T-helper 1 cell treated with Interleukin-12 subunit alpha and Interleukin-12 subunit beta and Interleukin-4 antibody, amounts not matched to agents 30 ng/mL and 1 ng/mL, for 36 hours (primary cell): ENCODE results near the gene APOBEC2. TPM values are rescaled to one million over a fixed set of nuclear protein-coding genes. Genes with fewer than 3 reads are reported as not detected.

Experiments used
- intact Hi-C: fragments of 100-400 bp; cut with micrococcal nuclease; formaldehyde crosslinking; loops from one replicate; pipeline ENCODE4 v1.15.1; 2024
- total RNA-seq: library from RNA; stranded (reverse); gene quantifications from 2 replicates; pipeline ENCODE4 v1.2.3, GENCODE V29; 2022

APOBEC2 gene
- total RNA-seq, 1 donor from 2014 or later: not detected

- intact Hi-C loops: no loop called here
Observed at GRCh38 chr6:41037107-41037900, 15.7 kb upstream of the APOBEC2 start.

GRCh38 chr6:41038205-41038604, 14.8 kb upstream of the APOBEC2 start:
- intact Hi-C loops: no loop called here

- intact Hi-C loops: loop anchor here (1.0 kb wide), 3 partner anchors 12 to 33 kb away; no protein-coding TSS in a partner anchor
Observed at GRCh38 chr6:41039060-41039998, 13.7 kb upstream of the APOBEC2 start, which contains the start of gene UNC5CL. Gene UNC5CL (minus strand): TSS chr6:41039221. CDS start chr6:41035074, 4,147 bp downstream.

- intact Hi-C loops: no loop called here
Observed at GRCh38 chr6:41040101-41040939, 12.7 kb upstream of the APOBEC2 start.

GRCh38 chr6:41040940-41041536, 12.0 kb upstream of the APOBEC2 start:
- intact Hi-C loops: no loop called here

GRCh38 chr6:41042226-41043055, 10.6 kb upstream of the APOBEC2 start, which contains the start of gene TSPO2:
Gene TSPO2 (plus strand): TSS chr6:41042467. CDS start chr6:41042986, 519 bp downstream.
- intact Hi-C loops: no loop called here

GRCh38 chr6:41043151-41043550, 9.9 kb upstream of the APOBEC2 start:
- intact Hi-C loops: no loop called here

GRCh38 chr6:41045664-41046063, 7.3 kb upstream of the APOBEC2 start:
- intact Hi-C loops: no loop called here

- intact Hi-C loops: no loop called here
Observed at GRCh38 chr6:41046084-41046483, 6.9 kb upstream of the APOBEC2 start.

- intact Hi-C loops: no loop called here
Observed at GRCh38 chr6:41047306-41047705, 5.7 kb upstream of the APOBEC2 start.

- intact Hi-C loops: no loop called here
Observed at GRCh38 chr6:41047745-41048732, 5.0 kb upstream of the APOBEC2 start.

GRCh38 chr6:41049521-41049920, 3.5 kb upstream of the APOBEC2 start:
- intact Hi-C loops: no loop called here

- intact Hi-C loops: no loop called here
Observed at GRCh38 chr6:41049955-41050354, 3.0 kb upstream of the APOBEC2 start.

GRCh38 chr6:41050536-41050935, 2.5 kb upstream of the APOBEC2 start:
- intact Hi-C loops: no loop called here

- intact Hi-C loops: no loop called here
Observed at GRCh38 chr6:41051873-41052272, 1.1 kb upstream of the APOBEC2 start.

GRCh38 chr6:41054511-41054910, 1.5 kb downstream of the APOBEC2 start:
- intact Hi-C loops: no loop called here

- intact Hi-C loops: no loop called here
Observed at GRCh38 chr6:41055149-41055548, 2.1 kb downstream of the APOBEC2 start.

- intact Hi-C loops: no loop called here
Observed at GRCh38 chr6:41056768-41057490, 3.9 kb downstream of the APOBEC2 start.
